ENCODE measurements around the gene ATE1.
A peak's percentile ranks its signal among the peaks of the same experiment; 100 is the strongest.
"Not testable (repeated sequence)": the region's sequence is repeated elsewhere in the genome, so short reads cannot be mapped to it uniquely, and the experiment has no call there.

The ATE1 gene

DNA sequence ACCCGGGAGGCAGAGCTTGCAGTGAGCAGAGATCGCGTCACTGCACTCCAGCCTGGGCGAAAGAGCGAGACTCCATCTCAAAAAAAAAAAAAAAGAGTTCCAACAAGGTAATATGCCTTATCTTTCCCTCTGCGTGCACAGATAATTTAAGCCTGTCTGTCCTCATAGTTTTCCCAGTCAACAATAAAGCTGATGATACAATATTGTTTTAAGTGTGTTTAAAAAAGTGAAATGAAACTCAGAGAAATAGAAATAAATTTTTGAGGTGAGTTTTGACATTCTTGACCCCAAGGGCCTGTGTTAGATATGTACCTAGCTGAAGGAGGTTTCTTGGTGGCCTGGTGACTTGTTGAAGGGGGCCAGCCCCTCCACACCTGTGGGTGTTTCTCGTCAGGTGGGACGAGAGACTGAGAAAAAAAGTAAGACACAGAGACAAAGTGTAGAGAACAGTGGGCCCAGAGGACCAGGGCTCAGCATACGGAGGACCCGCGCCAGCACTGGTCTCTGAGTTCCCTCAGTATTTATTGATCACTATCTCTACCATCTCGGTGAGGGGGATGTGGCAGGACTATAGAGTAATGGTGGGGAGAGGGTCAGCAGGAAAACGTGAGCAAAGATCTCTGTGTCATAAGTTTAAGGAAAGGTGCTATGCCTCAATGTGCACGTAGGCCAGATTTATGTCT, 1.9 kb upstream of the ATE1 start:
- not testable (repeated sequence) for DNase-seq (ENCODE audit: low read depth)

DNA sequence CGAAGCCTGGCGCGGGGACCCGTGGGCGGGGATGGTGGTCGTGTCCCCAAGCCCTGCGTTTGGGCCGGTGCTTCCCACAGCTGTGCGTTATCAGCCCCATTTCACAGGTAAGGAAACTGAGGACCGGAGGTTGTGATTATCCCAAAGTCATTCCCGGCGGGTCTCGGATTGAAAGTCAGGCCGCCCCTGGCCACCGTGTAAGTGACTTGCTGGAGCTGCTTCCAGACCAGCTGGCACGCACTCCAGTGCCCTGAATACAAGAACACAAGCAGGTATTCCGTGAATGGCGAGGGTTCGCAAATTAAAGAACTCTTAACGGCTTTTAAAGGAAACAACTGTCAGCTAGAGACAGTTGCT, 675 bp upstream of the ATE1 start:
- DNase-seq (ENCODE audit: low read depth) = no peak

DNA sequence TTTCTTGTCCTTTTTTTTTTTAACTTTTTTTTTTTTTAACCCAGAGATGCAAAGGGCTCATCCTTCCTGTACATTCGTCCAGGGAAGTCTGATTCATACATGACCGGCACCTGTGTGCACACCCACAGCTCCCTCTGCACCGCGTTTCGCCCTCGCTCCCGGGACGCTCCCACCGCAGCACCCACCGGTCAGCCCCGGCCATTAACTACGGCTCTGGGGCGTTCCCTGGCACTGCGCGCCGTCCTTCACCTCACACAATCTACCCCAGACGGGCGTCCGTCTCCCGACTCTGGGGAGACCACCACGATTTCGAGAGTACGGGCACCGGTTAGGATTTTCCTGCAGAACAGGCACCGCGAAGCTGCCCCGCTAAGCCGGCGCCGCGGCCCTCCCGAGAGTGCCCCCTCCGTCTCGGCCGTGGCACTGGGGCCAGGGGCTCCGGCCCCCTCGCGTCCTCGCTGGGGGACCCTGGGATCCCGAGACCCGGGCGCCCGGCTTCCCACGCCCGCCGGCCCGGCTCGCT, 452 bp downstream of the ATE1 start:
- peak; percentile 3 for DNase-seq (ENCODE audit: low read depth)

DNA sequence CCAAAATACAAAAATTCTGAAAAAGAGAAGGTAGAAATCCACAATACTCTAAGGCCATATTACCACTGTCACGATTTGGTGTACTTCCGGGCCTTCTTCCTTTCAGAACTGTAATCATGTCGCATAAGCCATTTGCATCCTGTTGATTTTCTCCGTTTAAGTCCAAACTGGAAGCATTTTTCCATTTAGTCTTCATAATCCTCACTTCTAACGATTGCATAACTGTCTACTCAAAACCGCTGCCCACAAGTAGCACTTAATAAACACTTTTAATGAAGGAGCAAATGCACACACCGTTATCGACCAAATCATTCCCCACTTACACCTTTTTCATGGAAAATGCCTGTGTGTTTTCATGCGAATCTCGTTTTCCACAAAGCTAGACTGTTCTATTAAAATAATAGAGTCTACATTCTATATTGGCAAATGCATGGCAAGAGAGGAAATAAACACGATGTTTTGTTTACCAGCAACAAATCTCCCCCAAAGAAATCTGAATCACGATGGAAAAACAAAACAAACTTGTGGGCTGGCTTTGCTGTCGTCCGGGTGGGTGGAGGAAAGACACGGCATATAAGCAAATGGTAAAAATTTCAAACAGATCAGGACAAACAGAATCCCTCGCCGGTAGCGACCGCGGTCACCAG, 1.0 kb downstream of the ATE1 start:
- peak; percentile 5 for DNase-seq (ENCODE audit: low read depth)

DNA sequence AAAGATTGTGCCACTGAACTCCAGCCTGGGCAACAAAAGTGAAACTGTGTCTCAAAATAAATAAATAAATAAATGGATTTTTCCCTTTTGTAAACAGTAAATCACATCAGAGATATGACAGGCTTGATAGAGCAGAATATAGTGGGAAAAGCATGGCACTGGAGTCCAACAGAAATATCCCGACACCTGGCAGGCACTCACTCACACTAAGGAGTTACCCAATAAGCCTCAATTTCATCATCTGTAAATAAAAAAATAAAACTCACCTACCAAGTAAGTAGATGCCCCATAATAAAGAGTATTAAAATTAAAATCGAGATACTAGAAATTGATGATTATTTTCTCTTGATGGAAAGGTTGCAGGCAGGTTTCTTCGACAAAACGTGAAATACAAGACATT, 1.7 kb downstream of the ATE1 start:
- DNase-seq (ENCODE audit: low read depth) = no peak

DNA sequence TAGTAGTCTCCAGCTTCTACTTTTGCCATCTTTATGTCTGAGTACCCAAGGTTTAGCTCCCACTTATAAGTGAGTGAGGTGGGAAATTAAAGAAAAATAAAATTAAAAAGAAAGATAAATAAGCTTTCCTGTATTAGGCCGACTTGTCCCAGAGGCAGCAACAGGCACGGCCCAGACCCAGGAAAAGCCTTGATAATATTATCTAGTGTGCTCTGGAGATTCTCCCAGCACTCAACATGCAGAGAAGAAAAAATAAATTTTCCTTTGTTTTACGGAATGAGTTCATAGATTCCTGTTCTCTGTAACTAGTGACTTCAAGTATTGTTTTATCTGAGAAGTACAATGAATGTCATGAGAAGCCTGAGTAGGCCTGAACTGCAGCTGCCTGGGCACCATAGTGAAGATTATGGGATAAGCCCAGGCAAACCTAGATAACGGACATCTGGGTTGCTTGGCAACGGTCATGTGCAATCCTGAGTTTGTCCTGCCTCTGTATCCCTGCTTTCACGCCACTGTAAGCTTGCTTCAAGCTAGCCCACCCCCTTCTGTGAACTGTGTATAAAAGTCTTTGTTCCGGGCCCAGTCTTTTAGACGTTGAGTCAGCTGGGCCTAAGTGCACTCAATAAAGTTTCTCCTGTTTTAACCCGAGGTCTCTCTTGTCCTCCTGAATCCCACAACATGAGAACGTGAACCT, 6.4 kb downstream of the ATE1 start:
- DNase-seq (ENCODE audit: low read depth) = no peak

DNA sequence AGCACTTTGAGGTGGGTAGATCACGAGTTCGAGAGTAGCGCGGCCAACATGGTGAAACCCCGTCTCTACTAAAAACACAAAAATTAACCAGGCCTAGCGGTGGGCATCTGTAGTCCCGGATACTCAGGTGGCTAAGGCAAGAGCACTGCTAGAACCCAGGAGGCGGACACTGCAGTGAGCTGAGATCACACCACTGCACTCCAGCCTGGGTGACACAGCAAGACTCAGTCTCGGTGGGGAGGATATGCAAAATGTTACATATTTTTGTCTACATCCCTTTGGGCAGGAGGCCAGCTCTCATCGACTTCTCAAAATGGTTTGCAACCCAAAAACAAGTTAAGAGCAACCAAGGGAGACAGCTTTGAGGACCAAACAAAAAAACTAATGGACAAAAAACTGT, 8.2 kb downstream of the ATE1 start:
- no peak for DNase-seq (ENCODE audit: low read depth)

DNA sequence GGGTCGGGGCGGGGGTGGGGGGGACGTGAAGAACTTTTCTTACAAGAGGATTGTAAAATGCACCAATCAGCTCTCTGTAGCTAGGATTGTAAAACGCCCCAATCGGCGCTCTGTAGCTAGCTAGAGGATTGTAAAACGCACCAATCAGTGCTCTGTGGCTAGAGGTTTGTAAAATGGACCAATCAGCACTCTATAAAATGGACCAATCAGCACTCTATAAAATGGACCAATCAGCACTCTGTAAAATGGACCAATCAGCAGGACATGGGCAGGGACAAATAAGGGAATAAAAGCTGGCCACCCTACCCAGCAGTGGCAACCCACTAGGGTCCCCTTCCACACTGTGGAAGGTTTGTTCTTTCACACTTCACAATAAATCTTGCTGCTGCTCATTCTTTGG, 9.0 kb downstream of the ATE1 start:
- not testable (repeated sequence) for DNase-seq (ENCODE audit: low read depth)

DNA sequence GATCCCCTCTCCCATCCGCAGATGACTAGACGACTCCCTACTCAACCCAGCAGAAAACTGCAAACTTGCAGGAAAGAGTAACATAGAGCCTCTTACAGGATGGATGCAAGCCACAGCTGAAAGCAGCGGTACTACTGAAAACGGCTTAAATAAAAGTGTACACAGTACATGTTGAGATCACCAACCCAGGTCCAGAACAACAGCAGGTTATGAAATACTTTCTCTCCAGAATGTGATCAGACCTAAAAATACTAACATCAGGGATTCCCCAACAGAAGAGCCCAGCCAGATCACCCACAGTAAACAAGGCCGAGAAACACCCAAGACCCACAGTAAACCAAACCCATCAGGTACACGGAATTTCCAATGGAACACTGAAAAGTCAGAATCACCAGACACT, 13.2 kb downstream of the ATE1 start:
- DNase-seq (ENCODE audit: low read depth) = no peak

DNA sequence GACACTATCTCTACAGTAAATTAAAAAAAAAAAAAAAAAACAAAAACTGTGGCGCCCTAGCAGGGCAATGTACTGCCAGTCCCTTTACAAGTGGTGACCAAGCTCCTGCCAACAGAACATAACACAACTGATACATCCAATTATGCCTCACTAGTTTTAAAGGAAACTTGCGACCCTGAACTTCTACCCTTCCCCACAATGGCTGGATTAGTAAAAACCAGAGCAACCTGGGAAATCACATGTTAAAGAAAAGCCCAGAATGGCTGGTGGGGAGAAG, 16.5 kb downstream of the ATE1 start:
- no peak for DNase-seq (ENCODE audit: low read depth)

DNA sequence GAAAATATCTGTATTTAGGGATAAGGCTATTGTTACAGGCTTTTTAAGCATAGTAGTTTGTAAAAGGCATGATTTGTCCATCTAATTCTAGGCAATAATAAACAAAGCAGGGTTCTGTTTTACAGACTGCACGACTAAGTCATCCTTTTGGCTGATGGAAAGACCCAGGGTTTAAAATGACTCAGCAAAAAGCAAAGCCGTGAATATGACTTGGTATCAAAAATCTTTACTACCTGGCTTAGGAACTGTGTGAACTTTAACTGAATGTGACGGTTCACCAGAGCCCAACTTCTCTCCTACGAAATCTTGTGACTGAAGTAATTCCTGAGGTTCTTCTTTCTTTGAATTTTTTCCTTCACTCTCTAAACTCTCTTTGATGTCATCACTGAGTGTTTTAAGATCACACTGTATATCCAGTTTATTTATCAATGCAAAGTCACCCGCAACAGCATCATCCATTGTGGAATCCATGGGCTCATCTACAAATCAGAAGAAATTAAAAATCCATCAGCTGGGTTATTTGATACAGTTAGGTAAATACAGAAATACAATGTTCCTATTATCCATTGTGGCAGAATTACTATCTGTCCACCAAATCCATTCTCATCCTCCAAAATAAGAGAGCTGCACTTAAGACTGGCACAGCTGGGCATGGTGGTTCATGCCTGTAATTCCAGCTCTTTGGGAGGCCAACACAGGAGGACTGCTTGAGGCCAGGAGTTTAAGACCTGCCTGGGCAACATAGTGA, 17.0 kb downstream of the ATE1 start:
- no peak for DNase-seq (ENCODE audit: low read depth)

DNA sequence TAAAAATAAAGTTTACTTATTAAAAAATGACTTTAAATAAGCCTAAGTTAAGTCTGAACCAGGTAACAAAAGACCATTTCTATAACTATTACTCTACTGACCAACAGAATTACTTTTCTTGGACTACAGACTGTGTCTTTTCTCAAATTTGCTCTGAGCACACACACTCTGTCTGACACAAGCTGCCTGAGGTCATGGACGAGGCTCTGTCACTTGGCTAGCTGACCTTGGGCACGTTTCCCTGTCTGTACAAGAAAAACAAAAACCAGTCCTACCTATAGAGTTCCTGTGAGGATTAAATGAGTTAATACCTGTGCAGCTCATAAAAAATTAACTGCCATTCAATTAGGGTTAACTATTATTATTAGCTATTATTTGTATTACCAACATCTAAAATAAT, 22.9 kb downstream of the ATE1 start:
- DNase-seq (ENCODE audit: low read depth) = no peak

DNA sequence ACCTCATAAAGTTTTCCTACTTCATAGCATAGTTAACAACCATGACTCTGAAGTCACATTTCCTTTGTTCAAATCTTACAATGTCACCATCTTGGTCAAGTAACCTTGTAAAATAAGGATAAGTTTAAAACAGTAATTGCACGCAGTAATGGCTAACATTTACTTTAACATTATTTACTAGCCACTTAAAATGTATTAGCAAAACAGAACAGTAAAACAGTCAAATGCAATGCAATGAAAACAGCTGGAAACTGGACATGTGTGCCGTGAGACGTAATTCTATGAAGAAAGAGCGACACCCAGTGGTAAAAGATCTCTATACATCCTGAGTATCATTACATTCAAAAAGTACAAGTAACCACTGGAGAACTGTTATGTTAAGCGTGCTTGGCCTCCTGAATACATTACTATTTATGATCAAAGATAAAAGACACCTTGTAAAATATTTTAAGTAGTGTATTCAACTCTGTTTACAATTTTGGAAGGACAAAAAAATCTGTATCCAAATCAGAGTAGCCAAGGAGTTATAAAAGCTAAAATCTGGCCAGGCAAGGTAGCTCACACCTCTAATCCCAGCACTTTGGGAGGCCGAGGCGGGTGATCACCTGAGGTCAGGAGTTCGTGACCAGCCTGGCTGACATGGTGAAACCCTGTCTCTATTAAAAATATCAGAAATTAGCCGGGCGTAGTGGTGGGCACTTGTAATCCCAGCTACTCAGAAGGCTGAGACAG, 27.2 kb downstream of the ATE1 start:
- no peak for DNase-seq (ENCODE audit: low read depth)

DNA sequence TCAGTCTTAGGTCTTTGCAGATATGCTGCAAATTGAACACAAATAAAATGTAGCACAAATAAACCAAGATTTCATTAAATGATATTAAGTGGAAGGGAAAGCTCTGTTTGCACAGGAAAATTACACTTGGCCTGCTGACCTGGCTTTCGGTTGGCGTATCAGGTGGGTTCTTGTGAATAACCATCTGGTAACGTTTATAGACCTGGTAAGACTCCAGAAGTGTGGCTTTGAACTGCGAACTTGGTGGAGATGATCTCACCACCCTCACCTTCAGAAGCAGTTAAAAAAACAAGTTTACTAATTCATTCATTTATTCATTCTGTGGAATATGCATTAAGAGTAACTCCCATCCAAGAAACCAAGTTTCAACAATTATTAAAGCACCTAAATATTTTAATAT, 28.1 kb downstream of the ATE1 start:
- no peak for DNase-seq (ENCODE audit: low read depth)

DNA sequence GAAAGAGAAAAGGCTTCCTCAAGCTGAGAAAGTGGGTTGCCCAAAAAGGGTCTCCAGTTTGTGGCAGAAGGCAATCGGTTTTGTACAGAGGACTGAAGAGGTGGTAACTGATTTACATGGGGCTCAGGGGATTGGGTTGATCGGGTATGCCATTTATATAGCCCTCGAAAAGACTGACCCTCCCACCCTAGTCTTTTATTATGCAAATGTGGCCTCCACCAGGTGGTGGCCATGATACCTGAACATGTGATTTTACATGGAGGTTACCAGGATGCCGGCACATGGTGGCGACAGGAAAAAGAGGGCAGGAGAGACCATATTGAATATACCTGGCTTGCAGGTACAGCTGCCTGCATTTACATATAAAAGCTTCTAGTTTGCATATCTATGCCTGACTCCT, 36.7 kb downstream of the ATE1 start:
- DNase-seq (ENCODE audit: low read depth) = no peak

DNA sequence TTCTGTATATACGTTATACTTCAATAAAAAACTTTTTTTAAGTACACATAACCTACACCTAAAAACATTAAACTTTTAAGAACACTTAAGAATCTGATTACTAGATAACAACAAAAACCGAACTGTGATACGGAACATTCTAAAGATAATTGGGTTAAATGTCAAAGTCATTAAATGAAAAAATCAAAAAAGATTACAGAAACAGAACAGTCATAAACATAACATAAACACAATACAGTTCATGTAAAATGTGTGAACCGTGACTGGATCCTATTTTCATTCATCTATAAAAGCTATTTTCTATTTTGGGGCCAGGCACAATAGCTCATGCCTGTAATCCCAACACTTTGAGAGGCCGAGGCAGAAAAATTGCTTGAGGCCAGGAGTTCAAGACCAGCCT, 38.6 kb downstream of the ATE1 start:
- no peak for DNase-seq (ENCODE audit: low read depth)

DNA sequence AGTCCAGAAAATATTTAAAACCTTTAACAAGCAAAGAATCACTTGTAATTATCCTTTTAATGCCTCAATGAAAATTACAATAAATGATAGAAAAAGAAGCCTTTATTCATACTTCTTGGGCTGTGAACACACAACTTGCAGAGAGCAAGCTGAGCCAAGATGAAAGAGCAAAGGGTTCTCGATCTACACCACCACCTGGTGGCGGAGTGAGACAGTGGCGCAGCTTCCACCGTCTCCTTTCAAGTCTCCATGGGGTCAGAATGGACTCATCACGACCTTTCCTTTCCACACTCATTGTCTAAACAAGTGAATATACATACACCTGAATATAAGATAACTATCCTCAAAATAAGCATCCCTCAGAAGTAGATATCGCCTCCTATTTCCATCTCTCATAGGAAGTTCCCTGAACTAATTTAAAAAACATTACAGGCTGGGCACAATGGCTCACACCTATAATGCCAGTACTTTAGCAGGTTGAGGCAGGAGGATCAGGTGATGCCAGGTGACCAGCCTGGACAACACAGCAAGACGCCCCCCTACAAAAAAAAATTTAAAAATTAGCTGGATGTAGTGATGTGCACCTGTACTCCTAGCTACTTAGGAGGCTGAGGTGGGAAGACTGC, 40.7 kb downstream of the ATE1 start:
- peak; percentile 4 for DNase-seq (ENCODE audit: low read depth)

DNA sequence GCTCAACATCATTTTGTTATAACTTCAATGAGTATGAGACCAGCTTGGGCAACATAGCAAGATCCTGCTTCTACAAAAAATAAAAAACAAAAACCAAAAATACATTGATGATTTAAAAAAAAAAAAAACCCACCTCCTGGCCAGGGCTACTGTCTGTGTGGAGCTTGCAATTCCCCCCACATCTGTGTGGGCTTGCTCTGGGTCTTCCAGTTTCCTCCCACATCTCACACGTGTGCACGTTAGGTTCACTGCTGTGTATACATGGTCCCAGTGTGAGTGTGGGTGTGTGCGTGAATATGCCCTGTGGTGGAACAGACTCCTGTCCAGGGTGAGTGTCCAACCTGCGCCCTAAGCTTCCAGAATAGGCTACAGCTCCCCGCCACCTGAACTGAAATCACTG, 41.6 kb downstream of the ATE1 start:
- no peak for DNase-seq (ENCODE audit: low read depth)

DNA sequence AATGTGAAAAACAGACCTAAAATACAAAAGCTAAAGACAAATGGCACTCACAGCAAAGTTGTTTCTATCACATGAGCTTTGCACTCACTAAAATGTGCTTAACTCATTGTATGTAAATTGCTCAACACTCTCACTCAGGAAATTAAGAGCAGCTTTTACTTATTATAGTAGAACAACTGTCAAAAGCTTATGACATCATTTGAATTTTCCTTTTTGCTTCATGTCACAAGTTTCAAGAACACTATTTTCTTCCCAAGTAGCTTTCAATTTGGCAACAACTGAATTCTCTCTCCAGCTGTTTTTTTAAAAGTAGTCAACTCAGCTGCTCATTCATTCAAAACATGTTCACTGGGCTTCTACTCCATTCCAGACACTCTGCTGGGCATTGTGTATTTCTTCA, 46.9 kb downstream of the ATE1 start:
- DNase-seq (ENCODE audit: low read depth) = no peak

DNA sequence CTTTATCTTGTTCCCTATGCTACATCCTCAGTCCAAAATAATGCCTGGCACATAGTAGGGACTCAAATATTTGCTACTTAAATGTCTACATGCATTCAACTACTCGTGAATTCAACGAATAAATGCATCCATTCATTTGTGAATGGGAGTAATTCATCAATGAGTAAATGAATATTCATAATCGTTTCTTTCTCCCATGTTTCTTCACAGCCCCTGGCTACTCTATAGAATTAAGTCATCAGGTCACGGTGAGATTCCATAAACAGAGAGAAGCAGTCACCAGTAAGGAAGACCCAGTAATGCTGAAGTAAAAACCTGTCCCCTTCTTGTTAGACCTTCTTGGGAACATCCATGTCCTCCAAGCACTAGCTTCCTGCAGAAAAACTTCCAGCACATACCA, 48.4 kb downstream of the ATE1 start:
- DNase-seq (ENCODE audit: low read depth) = no peak

DNA sequence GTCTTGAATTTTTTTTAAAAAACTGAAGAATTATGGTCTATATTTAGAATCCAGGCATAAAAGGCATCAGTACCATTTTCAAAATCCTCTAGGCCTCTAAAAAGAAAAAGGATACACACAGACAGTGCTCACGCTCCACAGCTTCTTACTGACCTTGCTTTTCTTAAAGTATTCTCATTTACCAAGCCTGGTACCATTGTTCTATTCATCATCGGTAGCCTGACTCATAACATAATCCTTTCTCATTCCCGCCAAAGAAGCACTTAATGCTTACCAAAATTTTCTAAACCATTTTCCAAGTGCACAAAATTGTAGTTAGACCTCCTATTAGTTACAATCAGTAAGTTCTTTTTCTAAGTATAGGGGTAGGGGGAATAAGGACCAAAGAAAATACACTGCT, 54.6 kb downstream of the ATE1 start:
- no peak for DNase-seq (ENCODE audit: low read depth)

DNA sequence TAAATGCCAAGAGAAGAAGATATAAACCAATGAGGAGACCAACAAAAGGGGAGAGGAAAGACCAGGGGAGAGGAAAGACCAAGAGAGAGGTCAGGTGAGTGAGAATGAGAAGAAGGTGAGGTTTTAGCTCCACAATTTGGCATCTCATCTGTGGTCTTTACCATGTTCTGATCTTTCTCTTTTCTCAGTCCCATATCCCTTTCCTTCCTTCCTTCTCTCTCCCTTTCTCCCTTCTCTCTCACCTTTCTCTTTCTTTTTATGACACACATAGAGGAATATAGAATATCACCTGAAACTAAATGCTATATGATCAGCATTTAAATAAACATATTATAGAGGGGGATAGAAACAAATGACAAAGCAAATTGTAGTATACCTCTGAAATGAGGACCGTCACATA, 57.4 kb downstream of the ATE1 start:
- no peak for DNase-seq (ENCODE audit: low read depth)
